Stimulated activated CD4-positive, alpha-beta T cell treated with anti-CD3 and anti-CD28 coated beads, TNF-alpha, amount 100 ng/mL, for 4 hours (primary cell): ENCODE measurements around the gene PSME2.

Source experiments
- DNase-seq, 3 experiments: peaks; one replicate each; pipeline ENCODE4 v3.0.0-alpha.2; 2020; ENCODE audit warnings: low read depth in 3 of 3

PSME2 gene

DNA sequence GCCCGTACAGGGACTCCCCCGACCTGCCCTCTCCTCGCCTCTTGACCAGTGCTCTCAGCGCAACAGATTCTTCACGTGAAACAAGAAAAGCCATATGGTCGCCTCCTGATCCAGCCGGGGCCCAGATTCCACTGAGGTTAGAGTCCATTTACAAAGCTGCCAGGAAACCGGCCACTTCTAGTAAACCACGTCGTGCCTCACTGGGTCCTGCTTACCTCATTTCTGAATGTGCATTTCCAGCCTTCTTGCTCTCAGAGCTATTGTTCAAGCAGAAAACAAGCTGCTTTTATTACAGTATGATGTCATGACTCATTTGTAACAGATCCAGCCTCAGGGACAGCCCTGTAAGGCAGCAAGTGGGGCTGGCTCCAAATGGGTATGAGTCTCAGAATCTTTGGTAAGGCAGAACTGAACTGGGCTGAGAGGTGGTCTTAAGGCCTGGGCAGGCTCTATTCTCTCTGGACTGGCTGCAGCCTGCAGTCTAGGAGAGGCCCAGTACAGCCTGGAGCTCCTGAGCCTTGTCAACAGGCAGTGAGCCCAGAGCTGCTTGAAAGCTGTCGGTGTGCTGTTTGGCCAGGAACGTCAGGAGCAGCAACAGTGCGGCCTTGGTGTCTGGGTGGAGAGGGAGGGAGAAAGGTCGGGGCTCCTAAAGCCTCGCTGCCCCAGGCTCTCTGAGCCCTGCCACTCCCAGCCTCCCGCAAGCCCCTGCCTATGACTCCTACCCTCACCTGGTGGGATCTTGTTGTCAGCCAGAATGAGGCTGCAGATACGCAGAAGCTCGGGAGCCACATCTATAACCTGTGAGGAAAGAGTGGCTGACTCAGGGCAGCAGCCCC, 33.8 kb upstream of the PSME2 start:
- no peak for DNase-seq

DNA sequence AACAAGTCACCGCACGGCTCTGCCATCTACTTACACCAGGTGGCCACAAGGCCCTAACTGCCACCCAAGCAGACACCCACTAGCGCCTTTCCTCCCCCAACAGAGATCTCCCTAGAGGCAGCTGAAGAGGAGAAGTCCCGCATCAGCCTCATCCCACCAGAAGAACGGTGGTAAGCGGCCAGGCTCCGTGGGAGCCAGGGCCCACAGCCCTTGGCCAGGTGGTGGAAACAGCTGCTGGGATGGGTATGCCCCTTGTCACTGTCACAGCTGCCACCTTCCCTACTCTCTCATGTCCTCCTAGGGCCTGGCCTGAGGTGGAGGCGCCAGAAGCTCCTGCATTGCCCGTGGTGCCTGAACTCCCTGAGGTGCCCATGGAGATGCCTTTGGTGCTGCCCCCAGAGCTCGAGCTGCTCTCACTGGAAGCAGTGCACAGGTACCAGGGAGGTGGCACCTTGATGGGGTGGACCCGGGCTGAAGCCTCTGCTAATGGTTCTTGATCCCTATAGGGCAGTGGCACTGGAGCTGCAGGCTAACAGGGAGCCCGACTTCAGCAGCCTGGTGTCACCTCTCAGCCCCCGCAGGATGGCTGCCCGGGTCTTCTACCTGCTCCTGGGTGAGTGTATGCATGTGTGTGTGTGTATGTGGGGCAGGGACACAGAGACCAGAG, 33.0 kb upstream of the PSME2 start:
- no peak for DNase-seq

DNA sequence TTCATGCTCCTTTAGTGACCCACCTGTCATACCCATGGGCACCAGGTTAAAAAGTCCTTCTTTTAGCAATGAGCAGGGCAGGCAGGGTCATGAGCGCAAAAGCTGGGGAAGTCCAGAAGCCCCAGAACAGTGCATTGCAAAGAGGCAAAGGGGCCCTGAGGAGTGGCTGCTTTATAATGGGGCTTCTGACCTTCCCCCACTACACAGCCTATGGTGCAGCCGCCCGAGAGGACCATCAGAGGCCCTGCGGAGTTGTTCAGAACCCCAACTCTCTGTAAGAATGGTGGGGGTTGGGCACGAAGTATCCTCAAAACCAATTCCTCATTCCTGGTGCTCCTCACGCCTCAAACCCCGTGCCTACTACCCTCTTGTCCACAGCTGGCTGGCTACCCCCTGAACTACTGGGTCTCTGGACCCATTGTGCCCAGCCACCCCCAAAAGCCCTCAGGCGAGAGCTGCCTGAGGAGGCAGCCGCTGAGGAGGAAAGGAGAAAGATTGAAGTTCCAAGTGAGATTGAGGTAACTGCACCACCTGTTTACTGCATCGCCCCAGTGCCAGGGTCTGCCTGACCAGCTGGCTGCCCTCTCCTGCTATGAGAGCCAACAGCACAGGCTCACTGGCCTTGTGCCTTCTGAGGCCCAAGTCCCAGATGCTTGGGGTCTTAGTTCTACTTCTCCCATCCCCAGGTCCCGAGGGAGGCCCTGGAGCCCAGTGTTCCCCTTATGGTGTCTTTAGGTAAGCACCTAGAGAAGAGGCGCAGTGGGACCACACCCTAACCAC, 32.2 kb upstream of the PSME2 start:
- DNase-seq: no peak

DNA sequence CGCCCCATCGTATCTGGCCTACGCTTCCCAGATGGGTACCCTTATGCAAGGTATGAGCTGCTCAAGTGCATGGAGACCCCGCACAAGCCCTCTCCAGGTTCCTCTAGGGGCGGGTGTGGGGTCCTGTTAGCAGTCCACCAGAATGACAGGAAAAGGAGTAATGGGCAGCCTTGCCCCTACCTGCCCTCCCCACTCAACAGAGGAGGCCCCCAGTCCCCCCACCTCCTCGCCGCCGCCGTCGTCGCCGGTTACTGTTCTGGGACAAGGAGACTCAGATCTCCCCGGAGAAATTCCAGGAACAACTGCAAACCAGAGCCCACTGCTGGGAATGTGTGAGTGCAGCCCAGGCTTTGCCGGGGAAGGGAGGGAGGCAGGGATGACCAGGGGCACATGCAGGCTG, 31.5 kb upstream of the PSME2 start:
- no peak for DNase-seq

DNA sequence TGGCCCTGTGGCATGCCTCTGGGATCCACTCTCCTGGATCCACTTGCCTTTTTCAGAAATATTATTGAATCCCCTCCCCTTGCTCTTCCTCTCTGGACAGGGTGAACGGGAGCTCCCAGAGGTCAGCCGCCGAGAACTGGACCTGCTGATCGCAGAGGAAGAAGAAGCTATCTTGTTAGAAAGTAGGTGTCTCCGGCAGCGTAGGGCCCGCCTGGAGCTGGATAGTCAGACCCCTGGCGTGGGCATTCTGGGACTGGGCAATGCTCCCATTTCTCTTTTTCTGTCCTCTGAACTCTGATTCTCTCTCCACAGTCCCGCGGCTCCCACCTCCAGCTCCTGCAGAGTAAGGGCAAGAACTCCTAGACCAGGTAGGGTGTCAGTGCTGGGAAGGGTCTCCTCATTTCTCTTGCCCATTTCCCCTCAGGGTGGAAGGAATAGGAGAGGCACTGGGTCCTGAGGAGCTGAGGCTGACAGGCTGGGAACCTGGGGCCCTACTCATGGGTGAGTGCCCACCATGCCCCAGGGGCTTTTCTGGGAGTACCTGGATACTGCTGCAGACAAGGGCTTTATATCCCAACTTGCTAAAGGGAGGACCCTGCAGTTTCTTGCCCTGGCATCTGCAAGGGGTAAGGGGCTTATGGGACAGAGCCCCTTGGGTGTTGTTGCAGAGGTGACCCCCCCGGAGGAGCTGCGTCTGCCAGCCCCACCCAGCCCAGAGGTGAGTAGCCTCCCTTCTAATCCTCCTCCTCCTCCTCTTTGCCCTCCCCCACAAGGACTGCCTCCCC, 30.8 kb upstream of the PSME2 start:
- DNase-seq: no peak

DNA sequence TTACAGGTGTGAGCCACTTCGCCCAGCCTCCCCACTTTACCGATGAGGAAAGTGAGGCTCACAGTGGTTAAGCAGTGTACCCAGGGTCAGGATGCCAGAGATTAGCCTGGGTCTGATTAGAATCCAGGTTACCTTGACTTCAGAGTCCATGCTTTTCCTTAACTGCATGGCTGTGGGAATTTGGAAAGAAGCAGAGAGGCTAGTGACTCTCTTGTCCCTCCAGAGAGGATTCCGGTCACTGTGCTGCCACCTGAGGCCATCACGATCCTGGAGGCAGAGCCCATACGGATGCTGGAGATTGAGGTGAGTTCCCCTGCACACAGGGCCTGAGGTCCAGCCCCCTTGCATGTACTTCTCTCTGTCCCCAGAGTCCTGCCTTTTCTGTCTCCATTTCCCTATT, 30.2 kb upstream of the PSME2 start:
- no peak for DNase-seq

DNA sequence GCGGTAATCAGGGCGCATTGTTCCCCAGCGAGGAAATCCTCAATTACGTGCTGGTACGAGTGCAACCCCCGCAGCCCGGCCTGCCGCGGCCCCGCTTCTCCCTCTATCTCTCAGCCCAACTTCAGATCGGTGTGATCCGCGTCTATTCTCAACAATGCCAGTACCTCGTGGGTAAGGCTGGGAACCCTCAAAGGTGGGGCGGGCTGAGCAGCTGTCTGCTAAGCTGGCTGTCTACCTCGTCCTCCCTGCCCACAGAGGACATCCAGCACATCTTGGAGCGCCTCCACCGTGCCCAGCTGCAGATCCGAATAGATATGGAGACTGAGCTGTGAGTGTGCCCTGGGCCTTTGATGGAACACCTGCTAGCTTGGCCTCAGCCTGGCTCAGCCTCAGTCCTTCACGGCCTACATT, 26.5 kb upstream of the PSME2 start:
- no peak for DNase-seq

DNA sequence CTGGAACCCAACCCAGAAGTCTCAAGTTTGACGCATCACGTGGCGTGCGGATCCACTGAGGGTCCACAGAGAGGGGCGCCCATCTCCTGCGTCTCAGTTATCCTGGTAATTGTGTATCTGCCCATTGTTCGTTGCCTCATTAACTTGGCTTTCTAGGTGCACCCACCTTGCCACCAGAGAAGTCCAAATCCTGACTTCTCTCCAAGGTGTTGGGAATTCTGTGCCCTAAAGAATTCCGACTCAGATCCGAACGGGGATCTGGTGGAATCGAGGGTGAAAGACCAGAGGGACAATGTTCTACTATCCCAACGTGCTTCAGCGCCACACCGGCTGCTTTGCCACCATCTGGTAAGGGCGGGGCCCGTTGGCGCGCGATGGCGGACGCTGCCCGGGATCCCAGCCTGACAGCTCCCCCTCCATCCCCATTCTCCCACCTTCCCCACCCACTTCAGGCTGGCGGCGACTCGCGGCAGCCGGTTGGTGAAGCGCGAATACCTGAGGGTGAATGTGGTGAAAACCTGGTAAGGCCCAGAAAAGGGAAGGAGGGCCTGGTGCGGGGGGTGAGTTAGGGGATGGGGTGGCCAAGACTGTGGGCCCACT, 26.0 kb upstream of the PSME2 start:
- no peak for DNase-seq

DNA sequence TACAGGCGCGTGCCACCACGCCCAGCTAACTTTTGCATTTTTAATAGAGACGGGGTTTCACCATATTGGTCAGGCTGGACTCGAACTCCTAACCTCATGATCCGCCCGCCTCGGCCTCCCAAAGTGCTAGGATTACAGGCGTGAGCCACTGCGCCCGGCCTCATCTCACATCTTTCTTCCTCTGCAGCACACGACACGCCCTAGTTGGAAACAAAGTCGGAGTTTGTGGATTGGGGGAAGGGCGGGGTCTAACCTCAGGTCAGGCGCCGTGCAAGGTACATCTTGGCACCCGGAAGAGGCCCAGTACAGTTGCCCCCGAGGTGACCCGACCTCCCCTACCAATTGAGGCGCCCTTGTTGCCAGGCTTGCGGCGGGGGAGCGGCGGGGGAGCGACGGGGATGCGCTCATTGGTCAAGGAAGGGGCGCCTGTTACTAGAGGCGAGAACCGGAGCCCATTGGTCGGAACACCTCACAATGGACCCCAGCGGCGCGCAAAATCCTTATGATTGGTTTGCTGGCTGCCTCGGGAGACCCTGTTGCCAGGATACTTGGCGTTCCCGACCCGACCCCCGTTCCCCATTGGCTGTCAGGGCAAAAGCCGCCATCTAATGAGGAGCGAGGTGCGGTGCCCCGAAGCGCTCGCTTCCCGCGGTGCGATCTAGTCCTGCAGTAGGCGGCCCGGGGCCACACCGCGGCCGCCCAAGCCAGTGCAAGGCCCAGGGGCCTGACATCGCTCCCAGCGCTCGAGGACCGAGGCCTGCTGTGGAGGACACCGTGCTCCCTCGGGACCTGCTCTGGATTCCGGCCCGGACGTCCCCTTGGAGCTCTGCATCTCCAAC, 25.2 kb upstream of the PSME2 start, which contains the start of gene REC8:
REC8 (plus strand) TSS at position 659 of the 839 bp plus-strand sequence. CDS start 473 bp downstream, outside the sequence.
- peak; percentile 34 to 42 (median 38) for DNase-seq

DNA sequence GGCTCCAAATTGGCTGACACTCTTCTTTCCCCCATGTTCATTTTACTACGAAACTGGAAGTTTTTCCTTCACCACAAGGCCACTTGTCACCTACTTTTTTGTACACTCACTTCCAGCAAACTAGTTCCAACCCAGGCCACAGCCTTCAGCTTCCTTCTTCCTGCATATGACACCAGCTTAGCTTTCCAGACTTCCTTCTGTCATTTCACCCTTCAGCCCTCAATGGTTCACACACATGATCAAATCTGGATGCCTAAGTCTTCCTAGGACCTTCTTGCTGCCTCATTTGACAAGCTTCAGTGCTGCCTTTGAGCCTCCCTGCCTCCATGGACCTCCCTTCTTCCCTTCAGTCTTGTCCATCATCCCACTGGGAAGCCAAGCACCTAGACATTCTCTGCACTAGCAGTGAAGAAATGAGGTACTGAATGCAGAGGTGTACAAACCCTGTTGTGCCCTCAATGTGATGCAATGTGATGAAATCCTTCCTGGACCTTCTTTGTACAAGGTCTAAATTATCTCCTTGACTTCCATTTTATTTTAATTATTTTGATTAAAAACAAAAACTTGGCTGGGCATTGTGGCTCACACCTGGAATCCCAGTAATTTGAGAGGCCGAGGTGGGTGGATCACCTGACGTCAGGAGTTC, 21.2 kb upstream of the PSME2 start:
- no peak for DNase-seq

DNA sequence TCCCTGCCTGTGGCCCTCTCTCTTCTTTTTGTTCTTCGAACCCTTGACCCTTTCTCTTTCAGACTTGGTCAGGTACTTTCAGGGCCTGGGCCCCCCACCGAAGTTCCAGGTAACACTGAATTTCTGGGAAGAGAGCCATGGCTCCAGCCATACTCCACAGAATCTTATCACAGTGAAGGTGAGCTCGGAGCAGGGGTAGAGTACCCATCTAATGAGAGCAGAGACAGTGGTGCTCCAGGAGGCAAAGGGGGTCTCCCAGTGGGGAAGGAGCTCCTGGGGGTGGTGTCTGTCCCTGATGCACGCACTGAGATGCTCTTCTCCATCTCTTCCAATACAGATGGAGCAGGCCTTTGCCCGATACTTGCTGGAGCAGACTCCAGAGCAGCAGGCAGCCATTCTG, 19.4 kb upstream of the PSME2 start:
- no peak for DNase-seq

DNA sequence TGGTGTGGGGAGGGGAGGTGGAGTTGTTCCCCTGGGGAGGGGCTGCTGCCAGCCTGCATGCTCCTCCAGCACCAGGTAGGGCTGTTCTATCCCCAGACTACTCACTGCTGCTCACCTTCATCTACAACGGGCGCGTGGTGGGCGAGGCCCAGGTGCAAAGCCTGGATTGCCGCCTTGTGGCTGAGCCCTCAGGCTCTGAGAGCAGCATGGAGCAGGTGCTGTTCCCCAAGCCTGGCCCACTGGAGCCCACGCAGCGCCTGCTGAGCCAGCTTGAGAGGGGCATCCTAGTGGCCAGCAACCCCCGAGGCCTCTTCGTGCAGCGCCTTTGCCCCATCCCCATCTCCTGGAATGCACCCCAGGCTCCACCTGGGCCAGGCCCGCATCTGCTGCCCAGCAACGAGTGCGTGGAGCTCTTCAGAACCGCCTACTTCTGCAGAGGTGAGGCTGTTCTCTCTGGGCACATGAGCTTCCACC, 18.1 kb upstream of the PSME2 start:
- no peak for DNase-seq

DNA sequence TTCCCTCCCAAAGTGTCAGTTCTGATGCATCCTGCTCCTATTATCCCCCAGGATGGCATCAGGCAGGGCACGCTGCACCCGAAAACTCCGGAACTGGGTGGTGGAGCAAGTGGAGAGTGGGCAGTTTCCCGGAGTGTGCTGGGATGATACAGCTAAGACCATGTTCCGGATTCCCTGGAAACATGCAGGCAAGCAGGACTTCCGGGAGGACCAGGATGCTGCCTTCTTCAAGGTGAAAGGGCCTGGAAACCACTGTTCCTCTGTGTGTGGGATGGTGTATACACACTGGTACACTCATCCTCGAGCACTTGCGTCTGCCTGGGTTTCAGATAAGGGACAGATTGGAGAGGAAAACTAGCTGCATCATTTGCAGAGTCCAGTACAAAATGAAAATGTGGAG, 15.7 kb upstream of the PSME2 start:
- DNase-seq: no peak

DNA sequence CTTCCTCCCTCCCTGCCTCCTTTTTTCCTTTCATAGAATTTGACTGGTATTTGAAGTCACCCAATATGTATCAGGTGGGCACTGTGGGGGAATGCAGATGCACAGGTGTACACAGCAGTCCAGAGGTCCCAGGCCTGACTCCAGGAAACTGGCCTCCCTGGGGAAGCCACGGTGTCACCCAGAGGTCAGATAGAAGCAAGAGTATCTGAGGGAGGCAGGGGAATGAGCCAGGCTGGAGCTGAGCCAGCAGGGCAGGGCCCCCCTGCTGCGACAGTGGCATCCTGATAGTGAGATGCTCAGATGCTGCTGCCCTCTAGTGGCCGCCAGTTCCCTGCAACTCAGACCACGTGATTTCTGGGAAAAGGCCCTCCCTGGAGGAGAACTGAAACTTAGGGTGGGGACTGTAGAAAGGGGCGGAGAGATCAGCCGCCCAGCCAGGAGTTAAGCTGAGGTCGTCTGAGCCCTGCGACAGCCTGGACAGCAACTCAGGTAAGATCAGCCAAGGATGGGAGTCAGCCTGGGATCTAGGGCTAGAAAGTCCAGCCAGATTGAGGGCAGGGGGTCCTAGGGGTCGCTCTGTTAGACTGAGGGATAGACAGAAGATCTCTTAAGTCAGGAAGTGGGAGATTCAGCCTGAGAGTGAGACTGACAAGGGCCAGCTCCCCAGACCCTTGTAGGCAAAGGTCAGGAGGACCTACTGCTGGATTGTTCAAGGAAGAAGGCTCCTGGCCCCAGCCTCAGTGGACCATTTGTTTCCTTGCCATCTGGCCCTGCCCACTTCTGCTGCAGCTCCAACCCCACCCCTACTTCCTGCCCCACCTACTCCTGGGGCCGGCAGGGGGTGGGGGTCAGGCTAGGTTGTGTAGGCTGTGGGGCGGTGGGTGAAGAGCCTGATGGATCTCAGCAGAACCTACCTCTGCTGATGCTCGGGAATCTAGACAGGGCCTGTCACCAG, 14.7 kb upstream of the PSME2 start, which contains the start of gene IRF9:
IRF9 (plus strand) TSS at position 416 of the 955 bp plus-strand sequence. CDS start 880 bp downstream, outside the sequence.
- peak; percentile 95 to 99 (median 97) for DNase-seq

DNA sequence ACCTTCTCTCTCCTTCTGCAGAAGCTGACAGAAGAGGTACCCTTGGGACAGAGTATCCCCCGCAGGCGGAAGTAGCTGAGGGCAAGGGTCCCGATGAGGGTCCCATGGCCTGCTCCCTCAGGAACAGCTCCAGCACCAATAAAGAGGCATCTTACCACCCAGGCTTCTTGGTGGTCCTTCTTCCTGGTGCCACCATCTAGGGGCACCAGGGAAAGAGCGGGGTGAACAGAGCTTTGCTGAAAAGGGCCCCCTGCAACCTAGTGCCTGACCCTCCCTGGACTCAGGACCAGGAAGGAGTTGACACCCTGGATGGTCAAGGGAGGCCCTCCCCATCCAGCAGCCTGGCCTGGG, 14.1 kb upstream of the PSME2 start:
- DNase-seq: no peak

DNA sequence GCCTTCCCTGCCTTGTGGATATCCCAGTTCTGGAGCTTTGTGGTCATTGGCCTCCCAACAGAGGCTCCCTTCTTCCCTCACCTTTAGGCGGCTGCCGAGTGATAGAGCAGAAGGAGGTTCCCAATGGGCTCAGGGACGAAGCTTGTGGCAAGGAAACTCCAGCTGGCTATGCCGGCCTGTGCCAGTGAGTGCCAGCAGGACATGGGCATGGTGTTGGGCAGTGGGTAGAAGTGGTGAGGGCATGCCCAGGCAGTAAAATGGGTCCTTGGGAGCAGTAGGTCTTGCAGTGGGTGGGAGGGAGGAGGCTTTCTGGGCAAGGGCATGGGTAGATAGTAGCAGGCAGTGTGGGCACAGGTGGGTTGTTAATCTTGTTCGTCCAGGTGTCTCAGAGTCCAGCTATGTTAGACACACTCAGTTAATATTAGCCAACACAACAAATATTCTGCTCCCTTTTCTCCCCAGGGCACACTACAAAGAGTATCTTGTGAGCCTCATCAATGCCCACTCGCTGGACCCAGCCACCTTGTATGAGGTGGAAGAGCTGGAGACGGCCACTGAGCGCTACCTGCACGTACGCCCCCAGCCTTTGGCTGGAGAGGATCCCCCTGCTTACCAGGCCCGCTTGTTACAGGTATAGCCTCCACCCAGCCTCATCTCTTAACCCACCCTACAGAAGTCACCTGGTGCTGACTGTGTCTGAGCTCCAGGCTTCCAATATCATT, 13.5 kb upstream of the PSME2 start:
- no peak for DNase-seq

DNA sequence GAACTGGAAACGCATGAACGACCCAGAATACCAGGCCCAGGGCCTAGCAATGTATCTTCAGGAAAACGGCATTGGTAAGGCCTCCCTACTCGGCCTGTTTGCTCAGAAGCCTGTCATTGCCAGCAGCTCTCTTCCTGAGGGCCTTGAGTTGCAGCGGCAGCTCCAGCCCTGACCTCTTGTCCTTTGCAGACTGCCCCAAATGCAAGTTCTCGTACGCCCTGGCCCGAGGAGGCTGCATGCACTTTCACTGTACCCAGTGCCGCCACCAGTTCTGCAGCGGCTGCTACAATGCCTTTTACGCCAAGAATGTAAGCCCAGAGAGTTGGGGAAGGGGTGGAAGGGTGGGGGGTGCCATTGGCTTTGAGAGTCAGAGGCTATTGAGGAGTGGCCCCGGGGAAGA, 10.9 kb upstream of the PSME2 start:
- DNase-seq: no peak

DNA sequence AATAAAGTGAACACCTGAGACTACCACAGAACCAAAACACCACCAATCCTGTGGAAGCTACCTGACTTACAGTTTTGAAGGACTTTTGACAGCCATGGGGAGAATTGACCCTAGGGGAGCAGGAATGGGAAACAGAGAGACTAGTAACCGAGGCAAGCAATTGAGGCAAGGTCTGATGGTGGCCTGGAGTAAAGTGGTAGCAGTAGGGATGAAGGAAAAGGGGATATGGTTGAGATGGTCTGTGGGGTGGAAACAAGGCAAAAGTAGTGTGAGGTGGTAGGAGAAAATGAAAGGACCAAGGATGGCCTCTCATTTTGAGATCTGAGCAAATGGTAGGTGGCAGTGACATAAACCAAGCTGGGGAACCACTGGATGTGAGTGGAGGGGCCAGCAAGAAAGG, 10.4 kb upstream of the PSME2 start:
- no peak for DNase-seq
